H9 (cell line): ENCODE data around the gene TSPAN11. TPM values are rescaled to one million over a fixed set of nuclear protein-coding genes. Genes with fewer than 3 reads are reported as not detected.
A peak's percentile ranks its signal among the peaks of the same experiment; 100 is the strongest.

Experiments used
- DNase-seq: peaks from one replicate; pipeline ENCODE4 v3.0.0-alpha.2; 2017
- H2AFZ ChIP-seq: one replicate; pipeline ENCODE4 v1.6.1; 2013; ENCODE audit warnings: mild to moderate bottlenecking, low read length, control low read depth, moderate library complexity
- H2AK5ac ChIP-seq: 2 replicates; pipeline ENCODE4 v1.6.1; 2013; ENCODE audit warnings: low read length, control low read depth, mixed read lengths; ENCODE audit not compliant: insufficient read length
- H2BK120ac ChIP-seq: one replicate; pipeline ENCODE4 v1.6.1; 2013; ENCODE audit warnings: low read depth, mild to moderate bottlenecking, low read length, control low read depth, inconsistent platforms; ENCODE audit not compliant: poor library complexity, severe bottlenecking
- H2BK12ac ChIP-seq: 2 replicates; pipeline ENCODE4 v1.6.1; 2013; ENCODE audit warnings: low read length, control low read depth, mixed read lengths, low read depth; ENCODE audit not compliant: insufficient read length
- H2BK15ac ChIP-seq: 2 replicates; pipeline ENCODE4 v1.6.1; 2013; ENCODE audit warnings: low read depth, low read length, control low read depth
- H2BK20ac ChIP-seq: one replicate; pipeline ENCODE4 v1.6.1; 2013; ENCODE audit warnings: low read depth, mild to moderate bottlenecking, low read length, control low read depth, inconsistent platforms; ENCODE audit not compliant: poor library complexity, severe bottlenecking
- H2BK5ac ChIP-seq: 2 replicates; pipeline ENCODE4 v1.6.1; 2013; ENCODE audit warnings: low read length, control low read depth, mixed read lengths; ENCODE audit not compliant: insufficient read length
- H3K14ac ChIP-seq: 2 replicates; pipeline ENCODE4 v1.6.1; 2013; ENCODE audit warnings: low read length, control low read depth; ENCODE audit not compliant: insufficient read depth
- H3K18ac ChIP-seq: 2 replicates; pipeline ENCODE4 v1.6.1; 2013; ENCODE audit warnings: low read depth, mild to moderate bottlenecking, mixed read lengths, low read length, control low read depth; ENCODE audit not compliant: insufficient read length
- H3K23ac ChIP-seq: 2 replicates; pipeline ENCODE4 v1.6.1; 2013; ENCODE audit warnings: low read length, control low read depth, mixed read lengths, low read depth; ENCODE audit not compliant: insufficient read length
- H3K23me2 ChIP-seq: 2 replicates; pipeline ENCODE4 v1.6.1; 2013; ENCODE audit warnings: low read depth, mild to moderate bottlenecking, mixed read lengths, low read length, control low read depth; ENCODE audit not compliant: insufficient read length, poor library complexity, severe bottlenecking
- H3K27ac ChIP-seq: 2 replicates; pipeline ENCODE4 v1.5.1; 2013; ENCODE audit warnings: low read length, control low read depth, mixed read lengths, low read depth; ENCODE audit not compliant: insufficient read length
- H3K27me3 ChIP-seq: 2 replicates; pipeline ENCODE4 v1.6.1; 2013; ENCODE audit warnings: low read length, control low read depth, inconsistent platforms; ENCODE audit not compliant: insufficient read depth
- H3K4ac ChIP-seq: 2 replicates; pipeline ENCODE4 v1.6.1; 2013; ENCODE audit warnings: low read depth, mild to moderate bottlenecking, control low read depth, inconsistent platforms, low read length, moderate library complexity
- H3K4me1 ChIP-seq: 2 replicates; pipeline ENCODE4 v1.6.1; 2013; ENCODE audit warnings: low read length, control low read depth, inconsistent platforms; ENCODE audit not compliant: insufficient read depth
- H3K4me2 ChIP-seq: 2 replicates; pipeline ENCODE4 v1.6.1; 2013; ENCODE audit warnings: low read length, control low read depth, mixed read lengths; ENCODE audit not compliant: insufficient read length, insufficient read depth
- H3K56ac ChIP-seq: 2 replicates; pipeline ENCODE4 v1.6.1; 2013; ENCODE audit warnings: low read depth, mild to moderate bottlenecking, mixed read lengths, low read length, control low read depth; ENCODE audit not compliant: insufficient read length
- H3K79me1 ChIP-seq: 2 replicates; pipeline ENCODE4 v1.6.1; 2013; ENCODE audit warnings: low read depth, mild to moderate bottlenecking, moderate library complexity, low read length, control low read depth, inconsistent platforms; ENCODE audit not compliant: insufficient read depth, poor library complexity, severe bottlenecking
- H3K79me2 ChIP-seq: 2 replicates; pipeline ENCODE4 v1.6.1; 2013; ENCODE audit warnings: low read length, control low read depth, inconsistent platforms; ENCODE audit not compliant: insufficient read depth
- H3K9ac ChIP-seq: 2 replicates; pipeline ENCODE4 v1.6.1; 2013; ENCODE audit warnings: low read length, control low read depth, mixed read lengths; ENCODE audit not compliant: insufficient read length; ENCODE audit errors: extremely low read depth
- H3K9me3 ChIP-seq: one replicate; pipeline ENCODE4 v1.6.1; 2013; ENCODE audit warnings: low read depth, low read length, inconsistent platforms; ENCODE audit not compliant: control insufficient read depth
- H3T11ph ChIP-seq: one replicate; pipeline ENCODE4 v1.6.1; 2013; ENCODE audit warnings: mild to moderate bottlenecking, low read length, control low read depth, inconsistent platforms
- H4K20me1 ChIP-seq: one replicate; pipeline ENCODE4 v1.6.1; 2013; ENCODE audit not compliant: control insufficient read depth, insufficient read length, insufficient read depth
- H4K5ac ChIP-seq: 2 replicates; pipeline ENCODE4 v1.6.1; 2013; ENCODE audit warnings: low read depth, mild to moderate bottlenecking, mixed read lengths, low read length, control low read depth; ENCODE audit not compliant: insufficient read length
- H4K8ac ChIP-seq: replicated peaks from 2 replicates; pipeline ENCODE4 v1.6.1; 2013; ENCODE audit warnings: low read length, control low read depth, mixed read lengths, low read depth; ENCODE audit not compliant: insufficient read length
- H4K91ac ChIP-seq: 2 replicates; pipeline ENCODE4 v1.6.1; 2013; ENCODE audit warnings: low read depth, mild to moderate bottlenecking, moderate library complexity, mixed read lengths, low read length, control low read depth; ENCODE audit not compliant: insufficient read length
- H3K27ac Mint-ChIP-seq, 3 experiments: 2 replicates in 2 of 3; 3 replicates in 1 of 3; pipeline ENCODE4 v1.8.0; 2020 to 2021; ENCODE audit warnings: mixed read lengths in 3 of 3, mild to moderate bottlenecking in 1 of 3, moderate library complexity in 1 of 3
- H3K27me3 Mint-ChIP-seq: 2 replicates; pipeline ENCODE4 v1.8.0; 2021; ENCODE audit warnings: low read depth, mild to moderate bottlenecking, moderate library complexity, mixed read lengths
- H3K36me3 Mint-ChIP-seq, 3 experiments: 2 replicates in 2 of 3; 3 replicates in 1 of 3; pipeline ENCODE4 v1.8.0; 2020 to 2021; ENCODE audit warnings: low read depth in 3 of 3, mixed read lengths in 3 of 3; ENCODE audit not compliant: insufficient read depth in 1 of 3
- H3K4me1 Mint-ChIP-seq, 2 experiments: 2 replicates each; pipeline ENCODE4 v1.8.0; 2020; ENCODE audit warnings: mixed read lengths in 2 of 2
- H3K4me3 Mint-ChIP-seq, 2 experiments: 2 replicates in 1 of 2; 3 replicates in 1 of 2; pipeline ENCODE4 v1.8.0; 2020 to 2021; ENCODE audit warnings: mild to moderate bottlenecking in 2 of 2, mixed read lengths in 2 of 2, moderate library complexity in 1 of 2
- H3K9me3 Mint-ChIP-seq, 2 experiments: 2 replicates in 1 of 2; 3 replicates in 1 of 2; pipeline ENCODE4 v1.8.0; 2020; ENCODE audit warnings: mild to moderate bottlenecking in 2 of 2, mixed read lengths in 2 of 2, moderate library complexity in 1 of 2
- WGBS: extraction: QIAGEN DNeasy Blood & Tissue Kit; methylation state at CpG from one replicate; pipeline ENCODE4 v1.1.7; 2013; ENCODE audit warnings: missing lambda C conversion rate, low lambda C conversion rate, mixed read lengths; ENCODE audit not compliant: insufficient read length; ENCODE audit errors: extremely low coverage; 5-methylcytosine and 5-hydroxymethylcytosine counted together
- total RNA-seq: library from RNA; stranded (reverse); gene quantifications from 2 replicates; pipeline ENCODE4 v1.2.1, GENCODE V29; 2021
- TF ChIP-seq, protein P1 (sequence below): fragments of 200-600 bp; sonication (generic); conservative IDR thresholded peaks from 3 replicates; pipeline ENCODE4 v1.8.0; 2021; ENCODE audit warnings: antibody characterized with exemption, mild to moderate bottlenecking

TSPAN11 gene
- total RNA-seq, 1 experiment from 2014 or later, result 4.2 TPM

DNA sequence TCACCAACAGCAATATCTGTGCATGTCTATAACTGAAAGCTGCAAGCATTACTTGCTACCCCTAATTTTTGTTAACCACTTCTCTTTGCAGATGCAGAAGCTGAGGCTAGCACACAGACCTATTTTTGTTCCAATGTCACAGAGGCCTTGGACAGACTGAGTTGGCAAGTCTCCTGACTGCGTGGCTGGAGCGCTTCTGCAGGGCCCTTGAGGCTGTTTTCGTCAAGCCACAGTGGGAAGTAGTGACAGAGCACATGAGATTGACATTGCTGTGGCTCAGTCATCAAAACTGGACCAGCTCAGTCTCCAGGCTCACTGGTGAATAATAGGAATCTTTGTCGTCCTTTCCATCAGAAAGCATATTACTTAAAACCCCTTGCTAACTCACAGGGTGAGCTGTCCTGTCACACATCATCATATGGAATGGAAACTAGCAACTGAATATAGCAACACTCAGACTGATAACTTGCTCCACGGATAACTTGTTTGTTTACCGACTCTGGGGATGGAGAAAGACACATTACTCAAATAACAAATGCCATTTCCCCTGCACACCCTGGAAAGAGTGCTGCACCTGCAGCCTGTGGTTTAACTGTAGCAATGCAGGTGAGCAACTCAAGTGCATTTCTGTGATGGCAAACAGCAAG is 103.5 kb downstream of the TSPAN11 start:
- Histone ChIP-seq H3T11ph (no peak overlapping the region), H3K23ac (no peak overlapping the region), H2BK20ac (no peak overlapping the region), H3K9me3 (no peaks in the 10 kb centered on the region), H3K27ac (no peak overlapping the region), H3K27me3 (no peaks in the 10 kb centered on the region), H2BK12ac (no peak overlapping the region), H2BK5ac (no peak overlapping the region), H3K79me2 (no peaks in the 10 kb centered on the region), H4K8ac (no peak overlapping the region), H3K4me2 (no peak overlapping the region), H3K4me1 (no peaks in the 10 kb centered on the region), H2AFZ (no peak overlapping the region), H2BK120ac (no peak overlapping the region), H3K9ac (no peak overlapping the region), H3K14ac (no peak overlapping the region), H2BK15ac (no peak overlapping the region), H3K4ac (no peak overlapping the region), H2AK5ac (no peak overlapping the region), H4K20me1 (no peaks in the 10 kb centered on the region), H4K5ac (no peak overlapping the region), H3K79me1 (no peaks in the 10 kb centered on the region), H3K56ac (no peak overlapping the region), H4K91ac (no peak overlapping the region), H3K23me2 (no peaks in the 10 kb centered on the region), H3K18ac (no peak overlapping the region)
- DNase-seq, result peak; percentile 22
- Mint-ChIP-seq H3K36me3 (peaks cover 2 to 10% (median 5%) of the 10 kb centered on the region in 3 experiments; a peak in 5 of 7 replicates), H3K27ac (no peak overlapping the region), H3K4me3 (no peak overlapping the region), H3K9me3 (peaks cover 8 to 14% of the 10 kb centered on the region in 2 experiments; a peak in 4 of 5 replicates), H3K27me3 (peaks cover 4% of the 10 kb centered on the region; the same call in 1 of the 2 replicates), H3K4me1 (peaks cover 4 to 6% of the 10 kb centered on the region in 2 experiments; a peak in 2 of 4 replicates)
- WGBS, result no CpG with 5 or more reads among the region's 6 CpGs
- TF ChIP-seq, protein P1, sequence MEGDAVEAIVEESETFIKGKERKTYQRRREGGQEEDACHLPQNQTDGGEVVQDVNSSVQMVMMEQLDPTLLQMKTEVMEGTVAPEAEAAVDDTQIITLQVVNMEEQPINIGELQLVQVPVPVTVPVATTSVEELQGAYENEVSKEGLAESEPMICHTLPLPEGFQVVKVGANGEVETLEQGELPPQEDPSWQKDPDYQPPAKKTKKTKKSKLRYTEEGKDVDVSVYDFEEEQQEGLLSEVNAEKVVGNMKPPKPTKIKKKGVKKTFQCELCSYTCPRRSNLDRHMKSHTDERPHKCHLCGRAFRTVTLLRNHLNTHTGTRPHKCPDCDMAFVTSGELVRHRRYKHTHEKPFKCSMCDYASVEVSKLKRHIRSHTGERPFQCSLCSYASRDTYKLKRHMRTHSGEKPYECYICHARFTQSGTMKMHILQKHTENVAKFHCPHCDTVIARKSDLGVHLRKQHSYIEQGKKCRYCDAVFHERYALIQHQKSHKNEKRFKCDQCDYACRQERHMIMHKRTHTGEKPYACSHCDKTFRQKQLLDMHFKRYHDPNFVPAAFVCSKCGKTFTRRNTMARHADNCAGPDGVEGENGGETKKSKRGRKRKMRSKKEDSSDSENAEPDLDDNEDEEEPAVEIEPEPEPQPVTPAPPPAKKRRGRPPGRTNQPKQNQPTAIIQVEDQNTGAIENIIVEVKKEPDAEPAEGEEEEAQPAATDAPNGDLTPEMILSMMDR, result no peak
